GM19467 (cell line): ENCODE data around the gene FAM9A.

Experiments used
- ATAC-seq: cut with Tn5 transposase; IDR thresholded peaks from one replicate; pipeline ENCODE4 v1.9.1; 2021; ENCODE audit warnings: mild to moderate bottlenecking, moderate library complexity; ENCODE audit not compliant: unreplicated experiment

Gene FAM9A

GRCh38 chrX:8801041-8801599 lies at the start of gene FAM9A:
FAM9A (minus strand) TSS chrX:8801383; CDS start chrX:8800171, 1,212 bp downstream.
- ATAC-seq: no peak

DNA sequence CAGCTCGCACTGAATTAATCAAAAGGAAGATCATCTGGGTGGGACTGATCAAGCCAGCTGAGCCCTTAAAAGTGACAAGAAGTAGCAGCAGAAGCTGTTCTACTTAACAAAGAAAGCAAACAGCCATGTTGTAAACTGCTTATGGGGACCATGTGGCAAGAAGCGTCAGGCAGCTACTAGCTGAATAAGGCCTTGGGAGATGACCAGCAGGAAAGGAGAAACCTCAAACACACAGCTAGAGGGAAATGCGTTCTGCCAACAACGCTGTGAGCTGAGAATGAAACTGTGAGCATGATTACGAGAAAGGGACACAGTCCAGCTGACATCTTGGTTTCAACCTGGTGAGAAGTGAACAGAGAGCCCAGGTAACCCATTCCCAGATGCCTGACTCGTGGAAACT lies 49.3 kb upstream of the FAM9A start:
- no peak for ATAC-seq

GRCh38 chrX:8849945-8850344 lies 48.8 kb upstream of the FAM9A start:
- no peak for ATAC-seq

DNA sequence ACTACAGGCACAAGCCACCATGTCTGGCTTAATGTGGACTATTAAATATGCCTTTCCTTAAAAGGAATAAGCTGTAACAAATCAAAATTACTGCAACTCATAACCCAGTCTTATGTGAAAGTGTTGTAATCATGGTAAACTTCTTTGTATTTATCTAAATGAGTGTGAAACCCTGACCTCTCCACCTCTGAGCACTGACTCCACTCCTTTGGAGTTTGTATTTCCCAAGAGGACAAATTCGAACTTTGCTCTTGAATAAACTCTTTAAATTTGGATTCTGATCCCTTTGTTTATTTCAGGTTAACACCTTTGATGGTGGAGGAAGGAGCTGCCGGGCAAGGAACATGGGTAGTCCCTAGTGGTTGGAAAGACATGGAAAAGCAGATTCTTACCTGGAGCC lies 48.3 kb upstream of the FAM9A start:
- ATAC-seq: no peak

DNA sequence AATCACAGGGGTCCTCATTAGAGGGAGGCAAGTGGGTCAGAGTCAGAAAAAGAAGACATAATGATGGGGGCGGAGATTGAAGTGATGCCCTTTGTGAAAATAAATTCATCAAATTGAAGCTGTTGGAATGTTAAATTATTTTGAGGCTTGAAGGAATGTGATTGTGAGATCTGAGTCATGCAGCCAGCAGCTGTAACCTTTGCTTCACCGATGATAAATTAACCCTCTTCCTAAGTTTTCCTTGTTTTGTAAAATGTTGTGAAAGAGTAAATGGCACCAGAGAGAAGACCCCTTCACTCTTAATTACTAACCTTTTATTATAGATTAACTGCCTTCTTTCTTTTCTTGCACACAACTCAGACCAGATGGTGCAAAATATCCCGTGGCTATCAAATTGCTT lies 47.7 kb upstream of the FAM9A start:
- ATAC-seq: no peak

- ATAC-seq: no peak
These were observed 47.3 kb upstream of the FAM9A start for GRCh38 chrX:8848441-8848840.

- no peak for ATAC-seq
These were observed 46.2 kb upstream of the FAM9A start for GRCh38 chrX:8847360-8847759.

GRCh38 chrX:8846266-8846665 lies 45.1 kb upstream of the FAM9A start:
- no peak for ATAC-seq

DNA sequence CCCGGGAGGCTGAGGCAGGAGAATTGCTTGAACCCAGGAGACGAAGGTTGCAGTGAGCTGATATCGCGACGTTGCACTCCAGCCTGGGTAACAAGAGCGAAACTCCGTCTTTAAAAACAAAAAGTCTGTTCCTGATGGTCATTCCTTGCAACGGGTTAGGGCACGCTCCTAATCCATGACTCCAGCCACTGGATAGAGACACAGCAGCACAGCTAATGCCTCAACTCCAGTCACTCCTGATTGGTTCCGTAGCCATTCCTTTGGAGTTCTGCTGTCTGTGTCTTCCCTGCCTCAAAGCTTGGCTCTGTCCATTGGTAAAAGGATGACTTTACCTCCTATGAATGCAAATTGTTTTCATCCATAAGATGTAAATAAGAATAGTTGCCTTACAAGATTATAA lies 44.3 kb upstream of the FAM9A start:
- ATAC-seq: no peak

DNA sequence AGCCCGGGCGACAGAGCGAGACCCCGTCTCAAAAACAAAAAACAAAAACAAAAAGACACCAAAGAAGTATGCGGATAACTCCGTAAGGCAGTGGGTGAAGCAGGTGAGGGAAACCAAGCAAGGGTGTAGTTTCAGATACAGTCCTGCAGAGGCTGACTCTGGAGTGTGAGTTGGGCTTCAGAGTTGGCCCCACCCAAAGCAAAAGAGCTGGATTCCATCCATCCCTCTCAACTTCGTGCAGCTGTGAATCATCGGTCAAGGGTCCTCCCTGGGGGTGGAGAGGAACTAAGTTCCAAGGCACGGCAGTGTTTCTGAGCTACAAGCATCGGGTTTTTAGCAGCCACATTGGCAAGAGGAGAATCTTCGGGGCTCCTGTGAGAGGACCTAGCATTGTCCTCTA lies 43.9 kb upstream of the FAM9A start:
- no peak for ATAC-seq

- no peak for ATAC-seq
These were observed 43.0 kb upstream of the FAM9A start for GRCh38 chrX:8844157-8844556.

DNA sequence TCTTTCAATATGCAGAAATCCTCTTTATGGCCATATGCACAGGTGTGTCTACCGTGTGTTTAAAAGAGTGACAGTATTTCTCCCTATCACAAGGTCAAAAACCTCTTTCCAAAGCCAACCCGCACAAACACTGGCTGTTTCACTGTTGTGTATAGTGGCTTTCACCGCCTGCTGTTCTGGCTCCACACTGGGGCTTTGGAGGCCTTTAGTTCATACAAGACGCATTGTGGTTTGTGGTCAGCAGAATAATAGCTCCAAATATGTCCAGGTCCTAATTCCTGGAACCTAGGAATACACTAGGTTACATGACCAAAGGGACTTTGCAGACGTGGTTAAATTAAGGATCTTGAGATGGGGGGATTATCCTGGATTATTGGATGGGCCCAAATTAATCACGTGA lies 40.7 kb upstream of the FAM9A start:
- no peak for ATAC-seq

GRCh38 chrX:8834392-8834791 lies 33.2 kb upstream of the FAM9A start:
- no peak for ATAC-seq

- ATAC-seq: no peak
These were observed 31.6 kb upstream of the FAM9A start for GRCh38 chrX:8832582-8833378.

- no peak for ATAC-seq
These were observed 22.5 kb upstream of the FAM9A start for GRCh38 chrX:8823698-8824097.

DNA sequence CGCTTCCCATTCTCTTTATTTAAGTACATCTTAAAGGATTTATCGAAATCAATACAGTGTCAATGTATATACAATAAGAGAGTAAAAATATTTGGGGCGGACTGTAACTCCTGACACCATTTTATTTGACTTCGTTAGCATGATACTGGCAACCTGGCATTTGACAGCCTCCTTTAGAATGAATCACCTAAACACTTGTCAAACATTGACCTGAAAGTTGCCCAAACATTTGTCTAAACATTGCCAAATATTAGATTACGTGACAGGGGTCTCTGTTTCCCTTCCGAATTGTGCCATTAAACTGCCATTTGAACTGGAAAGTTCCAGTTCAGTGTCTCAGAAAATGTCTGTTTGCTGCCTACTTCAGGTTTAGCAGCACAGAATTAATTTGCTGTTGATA lies 20.8 kb upstream of the FAM9A start:
- no peak for ATAC-seq

GRCh38 chrX:8820910-8821527 lies 19.8 kb upstream of the FAM9A start:
- no peak for ATAC-seq

DNA sequence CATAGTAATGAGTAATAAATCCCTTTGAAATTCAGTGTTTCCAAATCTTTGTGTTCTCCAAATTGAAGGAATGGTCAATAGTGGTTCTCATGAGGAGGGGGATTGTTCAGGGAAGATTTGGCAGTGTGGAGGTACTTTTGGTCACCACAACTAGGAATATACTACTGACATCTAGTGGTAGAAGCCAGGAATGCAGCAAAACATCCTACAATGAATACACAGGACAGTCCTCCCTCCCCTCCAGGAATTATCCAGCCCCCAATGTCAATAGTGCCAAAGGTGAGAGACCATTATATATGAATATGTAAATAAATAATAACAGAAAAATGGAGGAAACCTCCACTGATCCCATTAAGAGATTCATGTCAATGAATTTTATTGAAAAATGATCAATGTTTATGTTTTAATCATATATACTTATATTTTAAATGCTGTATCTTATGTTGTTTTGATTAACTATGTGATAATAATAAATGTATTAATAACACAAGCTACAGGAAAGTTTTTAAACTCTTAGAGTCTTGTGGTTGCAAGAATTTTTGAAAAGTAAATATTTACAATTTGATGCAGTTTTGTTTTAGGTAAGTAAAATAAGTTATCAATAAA lies 14.4 kb upstream of the FAM9A start:
- peak; percentile 78 for ATAC-seq

DNA sequence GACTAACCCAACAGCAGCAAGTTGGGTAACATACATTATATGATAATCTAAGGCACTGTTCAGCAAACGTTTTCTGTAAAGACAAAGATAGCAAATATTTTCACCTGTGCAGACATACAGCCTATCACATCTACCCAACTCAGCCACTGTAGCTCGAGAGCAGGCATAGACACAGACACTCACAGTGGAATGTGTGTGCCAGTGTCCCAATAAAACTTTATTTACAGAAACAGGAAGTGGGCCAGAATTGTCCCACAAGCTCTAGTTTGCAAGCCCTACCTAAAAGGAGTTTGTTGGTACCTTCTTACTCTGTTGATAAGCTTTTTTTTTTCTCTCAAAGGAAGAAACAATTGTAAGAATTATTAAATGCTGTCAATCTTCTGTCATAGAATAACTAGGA lies 11.9 kb upstream of the FAM9A start:
- ATAC-seq: no peak

- no peak for ATAC-seq
These were observed 10.4 kb upstream of the FAM9A start for GRCh38 chrX:8811611-8812010.

- no peak for ATAC-seq
These were observed 7.5 kb upstream of the FAM9A start for GRCh38 chrX:8808661-8809060.

DNA sequence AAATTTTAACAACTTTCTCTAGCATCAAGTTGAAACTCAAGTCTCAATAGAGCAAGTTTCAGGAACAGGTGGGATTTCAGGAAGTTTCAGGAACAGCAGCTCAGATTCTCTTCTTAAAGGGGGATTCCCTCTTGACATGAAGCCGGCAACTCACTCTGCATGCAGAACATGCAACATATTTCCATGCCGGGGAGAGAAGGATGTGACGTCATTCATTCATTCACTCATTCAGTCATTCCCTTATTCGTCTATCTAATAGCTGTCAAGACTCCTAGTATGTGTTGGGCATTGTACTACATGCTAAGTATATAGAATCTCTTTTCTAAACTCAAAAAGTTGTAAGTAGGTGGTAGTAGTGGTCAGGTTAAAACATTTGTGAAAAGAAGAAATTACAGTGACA lies 4.8 kb upstream of the FAM9A start:
- no peak for ATAC-seq
